ENCODE measurements around the gene ETV6. TPM values are rescaled to one million over a fixed set of nuclear protein-coding genes. Genes with fewer than 3 reads are reported as not detected.

ETV6 gene
- total RNA-seq, 2 experiments from 2014 or later, result 53.7 to 54.9 TPM

DNA sequence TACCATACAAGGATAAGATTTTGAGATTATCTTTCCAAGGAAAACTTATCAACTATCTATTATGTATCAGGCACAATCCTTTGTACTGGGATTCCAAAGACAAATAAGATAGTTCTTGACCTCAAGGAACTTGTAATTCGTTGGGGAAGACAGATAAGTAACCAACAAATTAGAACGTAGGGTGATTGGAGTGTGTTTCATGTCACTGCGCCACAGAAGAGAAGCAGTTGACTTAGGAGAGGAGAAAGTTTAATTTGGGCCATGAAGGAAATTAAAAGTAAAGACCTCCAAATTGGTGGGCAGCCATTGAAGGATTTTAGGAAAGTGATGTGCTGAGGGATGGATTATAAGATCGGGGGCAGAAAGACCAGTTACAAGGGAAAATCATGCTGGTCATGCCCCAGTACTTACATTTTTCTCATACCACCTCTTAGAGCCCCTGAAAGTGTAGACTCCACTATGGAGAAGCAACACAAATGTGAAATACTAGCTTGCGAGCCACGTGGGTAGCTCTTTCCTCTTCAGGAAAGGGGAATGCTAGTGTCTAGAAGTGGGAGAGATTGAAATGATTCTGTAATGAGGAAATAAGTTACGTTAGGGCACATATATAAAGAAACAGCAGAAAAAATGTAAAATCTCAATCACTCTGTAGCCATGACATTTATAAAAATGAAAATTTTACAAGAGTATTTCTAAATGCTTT lies 148.7 kb downstream of the ETV6 start:
- Mint-ChIP-seq H3K9me3 (peaks cover 3% of the 10 kb centered on the region), H3K27ac (no peak overlapping the region), H3K4me1 (peaks cover 32% of the 10 kb centered on the region), H3K36me3 (ENCODE audit: low read depth) (peaks cover 29% of the 10 kb centered on the region), H3K27me3 (no peaks in the 10 kb centered on the region), H3K4me3 (no peak overlapping the region)
- no peak for DNase-seq
- CTCF ChIA-PET, result interaction anchor here (1.7 kb wide), 1 partner anchor 15 kb away, joined by 4 read pairs; no protein-coding TSS in a partner anchor
- POLR2A ChIA-PET, result interaction anchor here (0.9 kb wide), 1 partner anchor 12 kb away, joined by 4 read pairs; no protein-coding TSS in a partner anchor

GRCh38 chr12:11798856-11799501 lies 149.5 kb downstream of the ETV6 start:
- peak overlapping the region; percentile 64 for H3K27ac Mint-ChIP-seq
- peaks cover 3% of the 10 kb centered on the region for H3K9me3 Mint-ChIP-seq
- POLR2A ChIA-PET, result interaction anchor here (0.9 kb wide), 1 partner anchor 11 kb away, joined by 4 read pairs; no protein-coding TSS in a partner anchor
- H3K36me3 Mint-ChIP-seq (ENCODE audit: low read depth), result peaks cover 30% of the 10 kb centered on the region
- no peak for DNase-seq
- CTCF ChIA-PET, result no interaction called here
- no peaks in the 10 kb centered on the region for H3K27me3 Mint-ChIP-seq
- H3K4me1 Mint-ChIP-seq, result peaks cover 32% of the 10 kb centered on the region
- no peak overlapping the region for H3K4me3 Mint-ChIP-seq

GRCh38 chr12:11799502-11799873 lies 150.0 kb downstream of the ETV6 start:
- no peaks in the 10 kb centered on the region for H3K27me3 Mint-ChIP-seq
- DNase-seq, result no peak
- peaks cover 34% of the 10 kb centered on the region for H3K4me1 Mint-ChIP-seq
- H3K4me3 Mint-ChIP-seq, result no peak overlapping the region
- ChIA-PET POLR2A (no interaction called here), CTCF (no interaction called here)
- peaks cover 3% of the 10 kb centered on the region for H3K9me3 Mint-ChIP-seq
- no peak overlapping the region for H3K27ac Mint-ChIP-seq
- H3K36me3 Mint-ChIP-seq (ENCODE audit: low read depth), result peaks cover 35% of the 10 kb centered on the region

- H3K4me3 Mint-ChIP-seq, result no peak overlapping the region
- no peak for DNase-seq
- peaks cover 32% of the 10 kb centered on the region for H3K36me3 Mint-ChIP-seq (ENCODE audit: low read depth)
- ChIA-PET POLR2A (no interaction called here), CTCF (interaction anchor here (0.5 to 1.5 kb wide), 2 partner anchors 232 to 236 kb away, joined by 4 to 5 read pairs; no protein-coding TSS in a partner anchor)
- peaks cover 34% of the 10 kb centered on the region for H3K4me1 Mint-ChIP-seq
- no peaks in the 10 kb centered on the region for H3K27me3 Mint-ChIP-seq
- H3K27ac Mint-ChIP-seq, result no peak overlapping the region
- H3K9me3 Mint-ChIP-seq, result no peaks in the 10 kb centered on the region
These were observed 152.2 kb downstream of the ETV6 start for GRCh38 chr12:11801643-11802042.

GRCh38 chr12:11804130-11804529 lies 154.7 kb downstream of the ETV6 start:
- peaks cover 22% of the 10 kb centered on the region for H3K4me1 Mint-ChIP-seq
- H3K27ac Mint-ChIP-seq, result no peak overlapping the region
- peaks cover 37% of the 10 kb centered on the region for H3K36me3 Mint-ChIP-seq (ENCODE audit: low read depth)
- no peak for DNase-seq
- no peaks in the 10 kb centered on the region for H3K27me3 Mint-ChIP-seq
- H3K4me3 Mint-ChIP-seq, result no peak overlapping the region
- ChIA-PET POLR2A (no interaction called here), CTCF (no interaction called here)
- no peaks in the 10 kb centered on the region for H3K9me3 Mint-ChIP-seq

DNA sequence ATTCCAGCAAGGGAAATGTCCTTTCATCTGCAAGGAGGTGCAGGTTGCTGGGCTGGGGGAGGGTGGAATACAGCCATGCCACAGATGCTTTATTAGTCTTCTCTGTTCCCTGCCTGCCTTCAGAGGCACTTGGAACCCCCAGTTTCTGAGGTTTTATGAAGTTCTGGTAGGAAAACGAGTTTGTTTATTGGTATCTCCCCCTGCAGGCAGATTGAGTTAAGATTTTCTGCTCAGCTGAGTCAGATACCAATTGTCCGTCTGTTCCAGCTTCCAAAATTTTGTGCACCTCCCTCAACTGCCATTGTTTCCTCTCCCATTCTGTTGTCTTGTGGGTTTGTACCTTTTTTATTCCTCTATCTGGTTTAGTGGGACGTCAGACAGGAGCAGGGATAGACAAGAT lies 155.6 kb downstream of the ETV6 start:
- DNase-seq, result no peak
- no peaks in the 10 kb centered on the region for H3K27me3 Mint-ChIP-seq
- peaks cover 19% of the 10 kb centered on the region for H3K4me1 Mint-ChIP-seq
- ChIA-PET CTCF (no interaction called here), POLR2A (no interaction called here)
- H3K4me3 Mint-ChIP-seq, result no peak overlapping the region
- no peaks in the 10 kb centered on the region for H3K9me3 Mint-ChIP-seq
- no peak overlapping the region for H3K27ac Mint-ChIP-seq
- peaks cover 40% of the 10 kb centered on the region for H3K36me3 Mint-ChIP-seq (ENCODE audit: low read depth)

GRCh38 chr12:11805680-11806079 lies 156.2 kb downstream of the ETV6 start:
- peaks cover 22% of the 10 kb centered on the region for H3K4me1 Mint-ChIP-seq
- H3K4me3 Mint-ChIP-seq, result no peak overlapping the region
- CTCF ChIA-PET, result no interaction called here
- no peak for DNase-seq
- H3K27me3 Mint-ChIP-seq, result no peaks in the 10 kb centered on the region
- no peak overlapping the region for H3K27ac Mint-ChIP-seq
- POLR2A ChIA-PET, result no interaction called here
- no peaks in the 10 kb centered on the region for H3K9me3 Mint-ChIP-seq
- peaks cover 37% of the 10 kb centered on the region for H3K36me3 Mint-ChIP-seq (ENCODE audit: low read depth)

DNA sequence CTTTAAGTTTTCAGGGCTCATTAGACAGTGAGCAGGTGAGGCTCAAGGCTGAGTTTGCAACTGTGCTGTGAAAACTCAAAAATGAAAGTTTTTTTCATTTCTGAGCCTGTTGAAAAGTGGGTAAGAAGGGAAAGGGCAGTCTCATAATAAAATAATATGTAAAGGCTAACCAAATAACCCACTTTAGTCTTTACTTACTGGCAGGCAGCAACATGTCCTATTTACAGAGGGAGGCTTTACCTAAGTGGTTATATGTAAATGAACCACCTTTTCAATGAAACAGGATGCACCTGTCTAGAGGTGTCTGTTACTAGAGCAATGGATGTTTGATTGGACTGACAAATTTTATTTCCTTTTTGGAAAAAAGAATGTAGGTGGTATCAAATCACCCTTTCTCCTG lies 158.0 kb downstream of the ETV6 start:
- Mint-ChIP-seq H3K27ac (no peak overlapping the region), H3K4me3 (no peak overlapping the region), H3K4me1 (peaks cover 30% of the 10 kb centered on the region), H3K27me3 (no peaks in the 10 kb centered on the region), H3K9me3 (no peaks in the 10 kb centered on the region), H3K36me3 (ENCODE audit: low read depth) (peaks cover 41% of the 10 kb centered on the region)
- DNase-seq, result no peak
- ChIA-PET CTCF (no interaction called here), POLR2A (no interaction called here)

DNA sequence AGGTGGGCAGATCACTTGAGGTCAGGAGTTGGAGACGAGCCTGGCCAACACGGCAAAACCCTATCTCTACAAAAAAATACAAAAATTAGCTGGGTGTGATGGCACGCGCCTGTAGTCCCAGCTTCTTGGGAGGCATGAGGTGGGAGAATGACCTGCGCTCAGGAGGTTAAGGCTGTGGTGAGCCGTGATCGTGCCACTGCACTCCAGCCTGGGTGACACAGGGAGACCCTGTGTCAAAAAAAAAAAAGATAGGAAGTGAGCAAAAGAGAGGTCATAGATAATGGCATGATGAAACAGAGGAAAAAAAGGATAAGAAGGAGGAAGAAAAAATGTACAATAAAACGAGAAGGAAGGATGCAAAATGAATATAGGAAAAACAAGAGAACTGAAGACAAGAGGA lies 159.5 kb downstream of the ETV6 start:
- H3K4me1 Mint-ChIP-seq, result peaks cover 43% of the 10 kb centered on the region
- peaks cover 34% of the 10 kb centered on the region for H3K36me3 Mint-ChIP-seq (ENCODE audit: low read depth)
- POLR2A ChIA-PET, result interaction anchor here (1.8 kb wide), 1 partner anchor 14 kb away, joined by 5 read pairs; no protein-coding TSS in a partner anchor
- H3K27me3 Mint-ChIP-seq, result no peaks in the 10 kb centered on the region
- H3K9me3 Mint-ChIP-seq, result no peaks in the 10 kb centered on the region
- H3K4me3 Mint-ChIP-seq, result no peak overlapping the region
- CTCF ChIA-PET, result interaction anchor here (0.6 kb wide), 2 partner anchors 24 to 216 kb away, joined by 3 read pairs; no protein-coding TSS in a partner anchor
- DNase-seq, result no peak
- H3K27ac Mint-ChIP-seq, result no peak overlapping the region

GRCh38 chr12:11810206-11810545 lies 160.7 kb downstream of the ETV6 start:
- ChIA-PET POLR2A (interaction anchor here (1.0 to 3.0 kb wide), 4 partner anchors 11 to 160 kb away, joined by 4 to 11 read pairs (median 5); partner anchors contain the start of gene ETV6), CTCF (interaction anchor here (0.6 to 1.7 kb wide), 2 partner anchors 223 to 854 kb away, joined by 3 to 6 read pairs; no protein-coding TSS in a partner anchor)
- no peak for DNase-seq
- H3K36me3 Mint-ChIP-seq (ENCODE audit: low read depth), result peaks cover 31% of the 10 kb centered on the region
- H3K4me1 Mint-ChIP-seq, result peaks cover 48% of the 10 kb centered on the region
- H3K27ac Mint-ChIP-seq, result no peak overlapping the region
- H3K27me3 Mint-ChIP-seq, result no peaks in the 10 kb centered on the region
- H3K4me3 Mint-ChIP-seq, result no peak overlapping the region
- H3K9me3 Mint-ChIP-seq, result no peaks in the 10 kb centered on the region

DNA sequence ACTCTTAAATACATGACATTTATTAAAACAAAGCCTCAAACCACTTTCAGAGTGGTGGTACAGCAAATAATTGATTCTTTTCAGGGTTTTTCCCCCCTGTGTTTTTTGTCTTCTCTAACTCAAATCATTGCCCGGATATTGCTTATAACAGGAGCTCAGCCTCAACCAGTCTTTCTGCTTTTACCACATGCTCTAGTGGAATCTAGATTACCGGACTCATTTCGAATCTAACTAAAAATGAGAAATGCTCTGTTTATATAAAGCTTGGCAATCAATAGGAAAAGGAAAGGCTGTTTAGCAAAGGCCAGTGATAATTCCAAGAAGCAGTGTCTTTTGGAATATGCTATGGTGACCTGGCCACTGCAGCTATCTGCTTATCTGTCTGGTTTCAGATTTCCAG lies 161.5 kb downstream of the ETV6 start:
- Mint-ChIP-seq H3K36me3 (ENCODE audit: low read depth) (peaks cover 28% of the 10 kb centered on the region), H3K9me3 (no peaks in the 10 kb centered on the region), H3K4me3 (no peak overlapping the region), H3K27me3 (no peaks in the 10 kb centered on the region), H3K4me1 (peaks cover 51% of the 10 kb centered on the region), H3K27ac (peak overlapping the region; percentile 7)
- ChIA-PET POLR2A (interaction anchor here (1.3 to 3.0 kb wide), 3 partner anchors 18 to 161 kb away, joined by 4 to 11 read pairs (median 5); partner anchors contain the start of gene ETV6), CTCF (interaction anchor here (0.6 to 2.0 kb wide), 4 partner anchors 8 to 222 kb away, joined by 3 to 7 read pairs (median 5); no protein-coding TSS in a partner anchor)
- no peak for DNase-seq

DNA sequence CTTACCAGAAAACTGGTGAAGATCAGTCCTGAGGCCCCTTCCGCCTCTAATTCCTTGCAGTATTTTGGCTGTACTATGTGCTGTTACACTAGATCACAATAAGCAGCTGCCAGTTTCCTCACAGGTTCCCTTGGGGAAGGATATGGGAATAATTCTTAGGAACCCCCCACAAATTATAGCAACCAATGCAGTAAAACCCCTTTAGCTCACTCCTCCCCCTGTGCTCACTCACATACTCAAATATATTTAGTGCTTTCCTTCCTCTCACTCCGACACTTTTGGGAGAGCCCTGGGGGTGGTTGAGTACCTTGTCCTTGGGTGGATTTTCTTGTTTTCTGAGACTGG lies 162.7 kb downstream of the ETV6 start:
- DNase-seq, result no peak
- ChIA-PET POLR2A (interaction anchor here (1.3 to 3.0 kb wide), 2 partner anchors 162 to 257 kb away, joined by 4 to 11 read pairs; partner anchors contain the start of gene ETV6), CTCF (interaction anchor here (0.6 to 2.0 kb wide), 7 partner anchors 9 to 622 kb away, joined by 3 to 7 read pairs (median 4); no protein-coding TSS in a partner anchor)
- H3K4me3 Mint-ChIP-seq, result no peak overlapping the region
- no peaks in the 10 kb centered on the region for H3K27me3 Mint-ChIP-seq
- peaks cover 28% of the 10 kb centered on the region for H3K36me3 Mint-ChIP-seq (ENCODE audit: low read depth)
- peaks cover 49% of the 10 kb centered on the region for H3K4me1 Mint-ChIP-seq
- no peak overlapping the region for H3K27ac Mint-ChIP-seq
- H3K9me3 Mint-ChIP-seq, result no peaks in the 10 kb centered on the region
